PFSK-1 (cell line): ENCODE results near the gene KCNJ13.

Source experiments
- FOXP2 ChIP-seq: optimal IDR thresholded peaks from 2 replicates; pipeline ENCODE3; 2011; ENCODE audit warnings: borderline replicate concordance, control low read depth, inconsistent platforms; ENCODE audit not compliant: insufficient read depth; ENCODE audit errors: extremely low read length, extremely low read depth
- POLR2AphosphoS5 ChIP-seq: IDR thresholded peaks from 2 replicates; pipeline ENCODE4 v1.6.1; 2012; ENCODE audit warnings: low read depth, mild to moderate bottlenecking, control low read depth, low read length, moderate library complexity
- SIN3A ChIP-seq: IDR thresholded peaks from 2 replicates; pipeline ENCODE4 v1.6.1; 2012; ENCODE audit warnings: mild to moderate bottlenecking, low read length, moderate library complexity, borderline replicate concordance; ENCODE audit not compliant: insufficient read depth
- TAF1 ChIP-seq: IDR thresholded peaks from 2 replicates; pipeline ENCODE4 v1.6.1; 2012; ENCODE audit warnings: low read length, control low read depth, borderline replicate concordance; ENCODE audit not compliant: insufficient read depth
- TF ChIP-seq, protein P1 (sequence below), 2 experiments: IDR thresholded peaks; 2 replicates each; pipeline versions ENCODE4 v1.6.1 to v1.8.0; 2011 to 2012; ENCODE audit warnings: low read depth in 2 of 2, low read length in 2 of 2, control low read depth in 1 of 2, inconsistent platforms in 1 of 2, mild to moderate bottlenecking in 1 of 2, moderate library complexity in 1 of 2; ENCODE audit not compliant: insufficient read depth in 1 of 2

The KCNJ13 gene

DNA sequence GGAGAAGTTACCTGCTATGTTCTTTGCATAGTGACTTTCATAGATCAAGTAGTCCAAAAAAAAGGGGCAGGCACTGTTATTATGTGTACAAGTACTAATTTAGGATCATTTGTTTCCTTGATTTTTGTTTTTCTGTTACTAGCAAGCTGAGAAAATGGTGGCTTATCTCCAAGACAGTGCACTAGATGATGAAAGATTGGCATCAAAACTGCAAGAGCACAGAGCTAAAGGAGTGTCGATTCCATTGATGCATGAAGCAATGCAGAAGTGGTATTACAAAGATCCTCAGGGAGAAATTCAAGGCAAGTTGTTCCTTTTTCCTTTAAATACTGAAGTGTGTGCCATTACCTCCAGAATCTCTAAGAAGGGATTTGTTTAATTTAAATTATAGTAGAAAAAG is 19.6 kb upstream of the KCNJ13 start:
- no peak for TF ChIP-seq SIN3A
- TF ChIP-seq, protein P1, sequence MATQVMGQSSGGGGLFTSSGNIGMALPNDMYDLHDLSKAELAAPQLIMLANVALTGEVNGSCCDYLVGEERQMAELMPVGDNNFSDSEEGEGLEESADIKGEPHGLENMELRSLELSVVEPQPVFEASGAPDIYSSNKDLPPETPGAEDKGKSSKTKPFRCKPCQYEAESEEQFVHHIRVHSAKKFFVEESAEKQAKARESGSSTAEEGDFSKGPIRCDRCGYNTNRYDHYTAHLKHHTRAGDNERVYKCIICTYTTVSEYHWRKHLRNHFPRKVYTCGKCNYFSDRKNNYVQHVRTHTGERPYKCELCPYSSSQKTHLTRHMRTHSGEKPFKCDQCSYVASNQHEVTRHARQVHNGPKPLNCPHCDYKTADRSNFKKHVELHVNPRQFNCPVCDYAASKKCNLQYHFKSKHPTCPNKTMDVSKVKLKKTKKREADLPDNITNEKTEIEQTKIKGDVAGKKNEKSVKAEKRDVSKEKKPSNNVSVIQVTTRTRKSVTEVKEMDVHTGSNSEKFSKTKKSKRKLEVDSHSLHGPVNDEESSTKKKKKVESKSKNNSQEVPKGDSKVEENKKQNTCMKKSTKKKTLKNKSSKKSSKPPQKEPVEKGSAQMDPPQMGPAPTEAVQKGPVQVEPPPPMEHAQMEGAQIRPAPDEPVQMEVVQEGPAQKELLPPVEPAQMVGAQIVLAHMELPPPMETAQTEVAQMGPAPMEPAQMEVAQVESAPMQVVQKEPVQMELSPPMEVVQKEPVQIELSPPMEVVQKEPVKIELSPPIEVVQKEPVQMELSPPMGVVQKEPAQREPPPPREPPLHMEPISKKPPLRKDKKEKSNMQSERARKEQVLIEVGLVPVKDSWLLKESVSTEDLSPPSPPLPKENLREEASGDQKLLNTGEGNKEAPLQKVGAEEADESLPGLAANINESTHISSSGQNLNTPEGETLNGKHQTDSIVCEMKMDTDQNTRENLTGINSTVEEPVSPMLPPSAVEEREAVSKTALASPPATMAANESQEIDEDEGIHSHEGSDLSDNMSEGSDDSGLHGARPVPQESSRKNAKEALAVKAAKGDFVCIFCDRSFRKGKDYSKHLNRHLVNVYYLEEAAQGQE (IDR thresholded peaks at IDR 0.05; ENCODE audit: insufficient read depth in 1 of 2, low read depth in 2 of 2, low read length in 2 of 2) = no peak
- TF ChIP-seq POLR2AphosphoS5 = no peak
- no peak for TF ChIP-seq FOXP2
- no peak for TF ChIP-seq TAF1

DNA sequence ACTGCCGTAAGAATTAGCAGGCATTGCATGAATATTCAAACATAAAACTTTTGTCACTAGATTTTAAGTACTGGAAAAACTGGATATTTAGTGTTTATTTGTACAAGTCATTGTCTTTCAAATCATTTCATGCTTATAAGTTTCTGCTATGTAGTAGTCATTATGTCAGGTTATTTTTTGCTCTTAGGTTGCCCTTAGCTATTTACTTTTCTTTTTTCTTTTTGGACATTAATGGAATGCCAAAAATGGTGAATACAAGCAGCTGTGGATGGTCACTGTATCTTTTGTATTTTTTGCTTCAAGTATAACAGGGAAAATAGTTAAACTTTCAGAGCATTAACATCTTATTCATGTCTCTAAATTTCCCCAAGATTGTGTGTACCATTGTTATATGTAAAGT is 18.6 kb upstream of the KCNJ13 start:
- no peak for TF ChIP-seq TAF1
- TF ChIP-seq SIN3A = no peak
- TF ChIP-seq FOXP2 = no peak
- TF ChIP-seq POLR2AphosphoS5 = no peak
- TF ChIP-seq, protein P1 (IDR thresholded peaks at IDR 0.05; ENCODE audit: insufficient read depth in 1 of 2, low read depth in 2 of 2, low read length in 2 of 2) = no peak

DNA sequence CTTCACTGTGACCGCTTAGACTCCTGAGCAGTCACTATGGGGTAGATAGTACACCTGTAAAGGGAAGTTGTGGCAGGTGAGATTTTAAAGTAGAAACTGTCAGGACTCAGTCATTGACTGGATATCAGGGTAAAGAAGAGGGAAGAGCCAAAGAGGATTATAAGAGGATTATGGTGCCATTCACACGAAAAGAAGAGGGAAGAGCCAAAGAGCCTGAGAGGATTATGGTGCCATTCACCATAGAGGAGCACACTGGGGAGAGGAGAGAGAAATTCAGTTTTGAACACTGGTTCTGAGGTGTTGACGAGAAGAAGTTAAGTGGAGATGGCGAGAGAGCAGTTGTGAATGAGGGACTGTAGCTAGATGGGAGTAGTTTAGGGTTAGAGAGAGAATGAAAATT is 16.9 kb upstream of the KCNJ13 start:
- TF ChIP-seq POLR2AphosphoS5 (no peak), SIN3A (no peak), TAF1 (no peak), FOXP2 (no peak)
- TF ChIP-seq, protein P1 (IDR thresholded peaks at IDR 0.05; ENCODE audit: insufficient read depth in 1 of 2, low read depth in 2 of 2, low read length in 2 of 2) = no peak

DNA sequence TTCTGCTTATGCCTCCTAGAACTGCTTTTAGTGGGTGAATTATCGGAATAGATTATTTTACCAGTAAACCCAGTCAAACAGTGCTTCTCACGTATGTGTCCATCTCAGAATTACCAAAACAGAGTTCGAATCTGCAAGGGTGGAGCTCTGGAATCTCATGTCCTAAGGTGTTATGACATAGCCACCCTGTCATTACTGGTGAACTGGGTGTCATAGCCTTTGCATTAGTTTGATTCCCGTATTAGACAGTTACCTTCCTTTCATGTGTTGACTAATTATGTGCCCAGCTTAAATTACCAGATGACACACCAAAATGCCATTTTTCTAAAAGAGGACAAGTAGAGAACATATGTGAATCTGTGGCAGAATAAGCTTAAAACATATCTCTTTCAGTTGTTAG is 15.2 kb upstream of the KCNJ13 start:
- TF ChIP-seq, protein P1 (IDR thresholded peaks at IDR 0.05; ENCODE audit: insufficient read depth in 1 of 2, low read depth in 2 of 2, low read length in 2 of 2) = no peak
- TF ChIP-seq POLR2AphosphoS5 = no peak
- no peak for TF ChIP-seq TAF1
- TF ChIP-seq FOXP2 = no peak
- no peak for TF ChIP-seq SIN3A

DNA sequence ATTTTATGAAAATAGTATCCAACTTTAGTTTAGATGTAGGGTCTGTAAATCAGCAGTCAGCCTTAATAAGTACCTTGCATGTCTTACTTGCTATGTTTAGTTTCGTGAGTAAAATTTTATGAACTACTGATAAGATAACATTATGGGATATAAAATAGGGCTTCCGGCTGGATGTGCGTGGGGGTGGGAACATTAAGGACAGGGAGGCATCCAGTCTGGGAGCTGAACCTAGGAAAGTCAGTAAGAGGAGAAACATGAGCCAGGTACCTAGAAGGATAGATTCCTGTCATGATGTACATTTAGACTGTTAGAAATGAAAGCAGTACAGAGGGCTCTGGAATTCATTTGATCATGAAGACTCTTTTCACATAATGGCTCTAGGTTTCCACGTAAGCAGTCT is 12.7 kb upstream of the KCNJ13 start:
- TF ChIP-seq, protein P1 (IDR thresholded peaks at IDR 0.05; ENCODE audit: insufficient read depth in 1 of 2, low read depth in 2 of 2, low read length in 2 of 2) = no peak
- no peak for TF ChIP-seq SIN3A
- TF ChIP-seq FOXP2 = no peak
- TF ChIP-seq POLR2AphosphoS5 = no peak
- no peak for TF ChIP-seq TAF1
